WI38 (cell line): ENCODE measurements around the gene CCDC188.

ENCODE experiments used
- H3K4me3 ChIP-seq: 2 replicates; pipeline ENCODE4 v1.5.1; 2011; ENCODE audit warnings: low read depth, mild to moderate bottlenecking, control low read depth, low read length
- CTCF ChIP-seq: IDR thresholded peaks from 2 replicates; pipeline ENCODE4 v1.5.1; 2012; ENCODE audit warnings: low read depth, mild to moderate bottlenecking, control low read depth, low read length

Gene CCDC188

GRCh38 chr22:20178915-20179227 lies 28.0 kb upstream of the CCDC188 start:
- no peak for TF ChIP-seq CTCF
- no peak overlapping the region for H3K4me3 ChIP-seq

- TF ChIP-seq CTCF, result no peak
- no peak overlapping the region for H3K4me3 ChIP-seq
These were observed 27.4 kb upstream of the CCDC188 start for GRCh38 chr22:20178075-20178914.

- no peak for TF ChIP-seq CTCF
- H3K4me3 ChIP-seq, result no peak overlapping the region
These were observed 26.5 kb upstream of the CCDC188 start for GRCh38 chr22:20177217-20177911.

- no peak for TF ChIP-seq CTCF
- no peak overlapping the region for H3K4me3 ChIP-seq
These were observed 25.7 kb upstream of the CCDC188 start for GRCh38 chr22:20176421-20177085.

GRCh38 chr22:20175597-20175900 lies 24.7 kb upstream of the CCDC188 start:
- no peak for TF ChIP-seq CTCF
- H3K4me3 ChIP-seq, result no peak overlapping the region

GRCh38 chr22:20174785-20175596 lies 24.1 kb upstream of the CCDC188 start:
- no peak overlapping the region for H3K4me3 ChIP-seq

More at GRCh38 chr22:20174785-20175596, 24.1 kb upstream of the CCDC188 start:
- TF ChIP-seq CTCF, result no peak
